Peyer's patch (tissue), 4 donors: Measurements from ENCODE around the gene GOT1.

Source experiments
- POLR2A ChIP-seq, 2 donors: fragments of 450-650 bp; IDR thresholded peaks; one replicate each; pipeline ENCODE4 v1.5.1; 2017; ENCODE audit warnings: antibody characterized with exemption in 2 of 2, mild to moderate bottlenecking in 2 of 2, moderate library complexity in 2 of 2
- TF ChIP-seq, protein P1 (sequence below), 6 experiments: fragments of 450-650 bp in 4 of 6; fragments of 200-600 bp in 2 of 6; sonication (generic) in 1 of 6; IDR thresholded peaks; one replicate each; pipeline ENCODE4 v1.5.1; 2017 to 2019; ENCODE audit warnings: antibody characterized with exemption in 6 of 6, mild to moderate bottlenecking in 3 of 6, moderate library complexity in 1 of 6

DNA sequence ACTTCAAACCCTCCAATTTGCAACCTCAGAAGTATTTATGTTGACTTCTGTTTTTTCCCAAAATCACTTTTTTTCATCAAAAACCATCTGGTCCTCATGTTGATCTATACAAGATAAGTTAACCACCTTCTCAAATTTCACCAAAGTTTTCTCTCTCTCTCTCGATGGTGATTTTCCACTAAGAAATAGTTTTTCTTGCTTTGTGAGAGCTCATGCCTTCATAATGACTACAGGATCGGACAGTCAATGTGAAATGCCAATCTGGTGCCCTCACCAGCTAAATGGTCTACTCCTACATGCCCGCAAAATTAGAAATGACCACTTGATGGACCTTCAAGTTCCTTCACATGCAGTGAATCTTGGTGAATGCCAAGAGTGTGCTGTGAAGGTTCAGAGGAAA lies 60.9 kb downstream of the GOT1 start:
- TF ChIP-seq, protein P1, sequence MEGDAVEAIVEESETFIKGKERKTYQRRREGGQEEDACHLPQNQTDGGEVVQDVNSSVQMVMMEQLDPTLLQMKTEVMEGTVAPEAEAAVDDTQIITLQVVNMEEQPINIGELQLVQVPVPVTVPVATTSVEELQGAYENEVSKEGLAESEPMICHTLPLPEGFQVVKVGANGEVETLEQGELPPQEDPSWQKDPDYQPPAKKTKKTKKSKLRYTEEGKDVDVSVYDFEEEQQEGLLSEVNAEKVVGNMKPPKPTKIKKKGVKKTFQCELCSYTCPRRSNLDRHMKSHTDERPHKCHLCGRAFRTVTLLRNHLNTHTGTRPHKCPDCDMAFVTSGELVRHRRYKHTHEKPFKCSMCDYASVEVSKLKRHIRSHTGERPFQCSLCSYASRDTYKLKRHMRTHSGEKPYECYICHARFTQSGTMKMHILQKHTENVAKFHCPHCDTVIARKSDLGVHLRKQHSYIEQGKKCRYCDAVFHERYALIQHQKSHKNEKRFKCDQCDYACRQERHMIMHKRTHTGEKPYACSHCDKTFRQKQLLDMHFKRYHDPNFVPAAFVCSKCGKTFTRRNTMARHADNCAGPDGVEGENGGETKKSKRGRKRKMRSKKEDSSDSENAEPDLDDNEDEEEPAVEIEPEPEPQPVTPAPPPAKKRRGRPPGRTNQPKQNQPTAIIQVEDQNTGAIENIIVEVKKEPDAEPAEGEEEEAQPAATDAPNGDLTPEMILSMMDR (IDR thresholded peaks at IDR 0.05), result no peak
- no peak for TF ChIP-seq POLR2A (IDR thresholded peaks at IDR 0.05)
